Measurements from ENCODE around the gene AP1G1.

The AP1G1 gene

DNA sequence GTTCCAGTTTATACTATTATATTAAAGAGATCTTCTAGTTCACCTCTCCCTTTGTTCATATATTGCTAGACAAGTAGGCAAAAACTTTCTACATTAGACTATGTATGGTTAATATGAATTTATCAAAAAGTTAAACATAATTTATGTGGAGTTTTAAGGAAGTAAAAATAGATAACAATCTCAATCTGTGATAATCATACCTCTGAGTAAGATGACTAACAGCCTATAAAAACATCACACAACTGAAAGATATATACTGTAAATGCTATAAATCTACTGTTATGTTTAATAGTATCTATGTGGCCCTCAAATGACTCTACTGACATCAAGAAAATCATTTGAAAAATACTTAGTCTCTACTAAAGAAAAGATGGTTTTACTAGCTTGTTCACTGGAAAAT is 37.1 kb downstream of the AP1G1 start:
- peak overlapping the region; percentile 31 for H3K27ac ChIP-seq
- no peak for TF ChIP-seq ZFX (IDR thresholded peaks at IDR 0.05; ENCODE audit: borderline replicate concordance)
- TF ChIP-seq, protein P1, sequence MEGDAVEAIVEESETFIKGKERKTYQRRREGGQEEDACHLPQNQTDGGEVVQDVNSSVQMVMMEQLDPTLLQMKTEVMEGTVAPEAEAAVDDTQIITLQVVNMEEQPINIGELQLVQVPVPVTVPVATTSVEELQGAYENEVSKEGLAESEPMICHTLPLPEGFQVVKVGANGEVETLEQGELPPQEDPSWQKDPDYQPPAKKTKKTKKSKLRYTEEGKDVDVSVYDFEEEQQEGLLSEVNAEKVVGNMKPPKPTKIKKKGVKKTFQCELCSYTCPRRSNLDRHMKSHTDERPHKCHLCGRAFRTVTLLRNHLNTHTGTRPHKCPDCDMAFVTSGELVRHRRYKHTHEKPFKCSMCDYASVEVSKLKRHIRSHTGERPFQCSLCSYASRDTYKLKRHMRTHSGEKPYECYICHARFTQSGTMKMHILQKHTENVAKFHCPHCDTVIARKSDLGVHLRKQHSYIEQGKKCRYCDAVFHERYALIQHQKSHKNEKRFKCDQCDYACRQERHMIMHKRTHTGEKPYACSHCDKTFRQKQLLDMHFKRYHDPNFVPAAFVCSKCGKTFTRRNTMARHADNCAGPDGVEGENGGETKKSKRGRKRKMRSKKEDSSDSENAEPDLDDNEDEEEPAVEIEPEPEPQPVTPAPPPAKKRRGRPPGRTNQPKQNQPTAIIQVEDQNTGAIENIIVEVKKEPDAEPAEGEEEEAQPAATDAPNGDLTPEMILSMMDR (IDR thresholded peaks at IDR 0.05) = no peak

DNA sequence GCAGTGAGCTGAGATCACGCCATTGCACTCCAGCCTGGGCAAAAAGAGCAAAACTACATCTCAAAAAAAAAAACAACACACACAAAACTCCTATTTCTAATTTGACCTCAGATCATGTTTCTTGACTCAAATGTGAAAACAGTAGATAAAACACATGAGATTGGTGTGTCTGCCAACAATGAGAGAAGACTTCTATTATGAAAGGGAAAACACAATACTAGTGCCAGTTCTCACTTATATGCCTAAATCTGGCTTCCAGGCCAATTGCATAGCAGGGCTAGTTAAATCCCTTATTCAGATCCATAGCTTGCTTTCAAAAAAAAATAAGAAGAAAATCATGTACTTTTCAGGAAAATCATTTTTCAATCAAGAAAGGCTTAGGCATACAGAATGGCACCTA is 39.4 kb downstream of the AP1G1 start:
- H3K27ac ChIP-seq = no peak overlapping the region
- TF ChIP-seq, protein P1 (IDR thresholded peaks at IDR 0.05) = no peak
- TF ChIP-seq ZFX (IDR thresholded peaks at IDR 0.05; ENCODE audit: borderline replicate concordance) = no peak

DNA sequence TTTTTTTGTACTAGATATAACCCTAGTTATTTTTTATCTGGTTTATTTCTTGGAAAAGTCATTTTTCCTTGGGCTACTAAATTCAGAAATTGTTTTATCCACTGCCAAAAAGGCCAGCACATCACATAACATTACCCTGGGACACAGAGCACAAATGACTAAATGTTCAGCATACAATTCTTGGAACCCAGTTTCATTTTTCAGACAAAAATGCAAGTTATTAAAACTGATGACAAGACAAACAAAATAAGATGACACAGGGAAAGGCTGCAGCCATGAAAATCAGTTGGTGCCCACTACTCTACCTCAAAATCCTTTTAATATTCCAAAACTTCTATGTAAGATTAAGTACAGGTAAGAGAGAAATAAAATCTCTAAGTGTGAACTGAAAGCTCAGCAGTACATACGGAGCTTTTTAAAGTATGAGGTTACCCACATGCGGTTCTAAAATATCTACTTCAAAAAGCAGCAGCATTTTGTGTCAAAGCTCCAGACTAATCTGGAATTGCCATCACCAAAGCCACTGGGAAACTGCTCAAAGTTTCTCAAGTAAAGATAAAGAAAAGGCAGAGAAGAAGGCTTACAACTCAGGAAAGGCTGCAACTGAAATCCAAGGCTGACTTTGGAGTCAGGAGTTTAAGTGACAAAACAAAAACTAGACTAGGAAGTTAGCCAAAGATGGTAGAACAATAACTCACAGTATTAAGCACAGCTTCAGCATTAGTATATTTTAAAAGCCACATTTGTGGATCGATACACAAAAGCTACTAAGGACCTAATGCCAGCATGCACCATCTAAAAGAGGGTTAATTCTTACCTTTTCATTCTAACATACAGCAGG is 41.4 kb downstream of the AP1G1 start:
- no peak overlapping the region for H3K27ac ChIP-seq
- no peak for TF ChIP-seq ZFX (IDR thresholded peaks at IDR 0.05; ENCODE audit: borderline replicate concordance)
- TF ChIP-seq, protein P1 (IDR thresholded peaks at IDR 0.05) = no peak

DNA sequence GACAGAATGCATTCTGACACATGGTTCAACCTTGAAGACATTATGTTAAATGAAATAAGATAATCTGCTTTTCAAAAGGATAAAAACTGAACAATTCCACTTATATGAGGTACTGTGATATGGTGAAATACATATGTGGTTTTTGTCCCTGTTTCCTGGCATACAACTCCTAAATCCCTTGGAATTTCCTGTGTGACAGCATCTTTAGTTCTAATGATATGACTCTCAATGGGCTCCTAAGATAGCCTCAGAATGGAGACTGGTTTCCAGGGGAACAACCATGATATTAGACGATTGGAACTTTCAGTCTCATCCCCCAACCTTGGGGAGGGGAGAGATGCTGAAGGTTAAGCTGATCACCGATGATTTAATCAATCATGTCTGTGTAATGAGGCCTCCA is 46.4 kb downstream of the AP1G1 start:
- H3K27ac ChIP-seq = no peak overlapping the region
- TF ChIP-seq, protein P1 (IDR thresholded peaks at IDR 0.05) = no peak
- TF ChIP-seq ZFX (IDR thresholded peaks at IDR 0.05; ENCODE audit: borderline replicate concordance) = no peak

DNA sequence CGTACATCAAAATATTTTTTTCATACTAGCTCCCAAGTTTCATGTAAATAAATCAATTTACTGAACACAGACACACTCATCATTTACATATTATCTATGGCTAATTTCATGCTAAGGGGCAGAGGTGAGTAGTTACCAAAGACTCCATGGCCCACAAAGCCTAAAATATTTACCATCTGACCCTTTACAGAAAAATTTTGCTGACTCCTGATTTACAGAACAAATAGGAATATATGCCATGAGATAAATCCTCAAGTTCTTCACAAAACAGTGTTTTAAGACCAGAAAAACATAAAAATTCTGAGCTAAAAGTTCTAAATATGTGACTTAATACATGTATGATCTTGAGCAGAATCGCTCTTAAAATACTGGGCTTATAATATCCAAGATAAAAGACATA is 47.5 kb downstream of the AP1G1 start:
- TF ChIP-seq, protein P1 (IDR thresholded peaks at IDR 0.05) = no peak
- TF ChIP-seq ZFX (IDR thresholded peaks at IDR 0.05; ENCODE audit: borderline replicate concordance) = no peak
- H3K27ac ChIP-seq = no peak overlapping the region

DNA sequence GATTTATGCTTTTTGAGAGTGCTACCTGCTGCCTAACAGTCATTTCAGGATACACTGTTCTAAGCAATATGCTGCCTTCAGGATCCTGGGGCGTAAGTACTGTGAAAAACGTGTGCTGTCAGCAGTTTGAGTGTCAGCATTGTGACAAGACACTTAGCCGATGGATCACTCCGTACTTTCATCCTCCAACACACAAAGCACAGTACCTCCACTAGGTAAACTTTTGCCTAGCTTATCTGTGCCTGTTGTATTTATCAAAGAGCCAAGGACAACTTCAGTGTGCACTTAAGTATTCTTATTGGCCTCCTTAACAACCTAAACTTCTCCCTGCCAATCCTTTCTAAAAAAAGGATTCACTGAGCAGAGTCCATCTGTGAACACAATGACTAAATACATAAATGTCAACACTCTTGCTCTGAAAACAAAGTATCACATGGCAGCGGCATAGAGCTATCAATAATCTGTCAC is 50.3 kb downstream of the AP1G1 start:
- no peak overlapping the region for H3K27ac ChIP-seq
- TF ChIP-seq ZFX (IDR thresholded peaks at IDR 0.05; ENCODE audit: borderline replicate concordance) = no peak
- TF ChIP-seq, protein P1 (IDR thresholded peaks at IDR 0.05) = no peak

DNA sequence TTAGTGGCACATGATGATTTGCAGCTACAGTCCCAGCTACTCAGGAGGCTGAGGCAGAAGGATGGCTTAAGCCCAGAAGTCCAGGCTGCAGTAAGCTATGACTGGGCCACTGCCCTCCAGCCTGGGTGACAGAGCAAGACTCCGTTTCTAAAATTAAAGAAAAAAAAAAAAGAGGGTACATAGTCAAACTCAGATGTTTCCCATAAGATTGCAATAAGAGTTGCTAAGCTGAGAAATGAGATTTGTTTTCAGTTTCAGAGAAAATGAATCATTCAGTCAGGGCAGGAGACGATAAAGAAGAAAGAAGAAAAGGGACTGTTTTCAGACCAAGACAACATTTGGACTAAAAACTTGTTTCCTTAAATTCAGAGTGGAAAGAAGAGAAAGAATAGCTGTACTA is 54.0 kb downstream of the AP1G1 start:
- H3K27ac ChIP-seq = no peak overlapping the region
- TF ChIP-seq, protein P1 (IDR thresholded peaks at IDR 0.05) = no peak
- TF ChIP-seq ZFX (IDR thresholded peaks at IDR 0.05; ENCODE audit: borderline replicate concordance) = no peak
